ENCODE measurements around the gene ID4.

Gene ID4

GRCh38 chr6:19865178-19865577 lies 28.0 kb downstream of the ID4 start:
- no peak overlapping the region for H3K4me2 ChIP-seq (ENCODE audit: low read length)
- H3K4me1 ChIP-seq (ENCODE audit: control insufficient read depth, insufficient read depth, low read length), result peaks cover 8% of the 10 kb centered on the region
- H3K36me3 ChIP-seq (ENCODE audit: insufficient read depth, low read length), result no peaks in the 10 kb centered on the region
- no peak overlapping the region for H3K4me3 ChIP-seq (ENCODE audit: low read length)
- no peak overlapping the region for H3K9ac ChIP-seq (ENCODE audit: low read depth, low read length)
- no peaks in the 10 kb centered on the region for H3K9me3 ChIP-seq (replicated peaks; ENCODE audit: low read length)
- H3K27me3 ChIP-seq (ENCODE audit: control insufficient read depth, insufficient read depth, low read length), result peaks cover 27% of the 10 kb centered on the region

DNA sequence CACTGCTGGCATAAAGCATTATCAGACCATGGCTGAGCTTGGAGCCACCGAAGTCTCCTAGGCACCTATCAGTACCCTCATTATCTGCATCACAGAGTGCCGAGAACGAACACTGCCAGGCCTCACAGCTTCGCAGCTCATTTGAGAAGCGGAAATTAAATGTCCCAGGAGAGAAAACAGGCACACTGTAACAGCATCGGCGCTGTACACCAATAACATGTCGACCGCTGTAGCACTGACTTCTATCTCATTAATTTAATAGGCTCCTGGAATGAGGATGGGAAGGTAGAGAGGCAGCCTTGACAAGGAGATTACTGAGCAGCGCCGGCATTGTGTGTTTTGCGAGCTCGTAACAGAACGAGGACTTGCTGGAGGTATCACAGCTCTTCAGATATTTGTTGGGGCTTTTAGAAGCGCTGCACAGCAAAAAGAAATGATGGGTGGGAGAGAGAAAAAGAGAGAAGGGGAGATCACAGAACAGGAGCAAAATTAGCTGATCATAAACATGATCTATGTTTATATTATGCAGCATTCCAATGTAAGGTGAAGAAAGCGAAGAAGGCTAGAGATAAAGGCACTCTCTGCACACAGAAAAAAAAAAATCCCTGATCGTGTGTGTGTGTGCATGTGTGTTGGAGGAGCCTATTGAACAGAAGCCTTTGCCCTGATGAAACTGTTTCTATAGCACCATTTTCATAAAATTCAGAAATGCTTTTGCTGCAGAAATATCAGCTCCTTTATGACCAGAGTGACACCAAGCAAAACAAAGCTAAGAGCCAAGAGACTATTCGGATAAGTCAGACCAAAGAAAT lies 29.2 kb downstream of the ID4 start:
- Histone ChIP-seq H3K9me3 (replicated peaks; ENCODE audit: low read length) (no peaks in the 10 kb centered on the region), H3K4me2 (ENCODE audit: low read length) (no peak overlapping the region), H3K4me1 (ENCODE audit: control insufficient read depth, insufficient read depth, low read length) (peaks cover 8% of the 10 kb centered on the region), H3K9ac (ENCODE audit: low read depth, low read length) (no peak overlapping the region), H3K4me3 (ENCODE audit: low read length) (no peak overlapping the region), H3K27me3 (ENCODE audit: control insufficient read depth, insufficient read depth, low read length) (peaks cover 17% of the 10 kb centered on the region), H3K36me3 (ENCODE audit: insufficient read depth, low read length) (no peaks in the 10 kb centered on the region)

DNA sequence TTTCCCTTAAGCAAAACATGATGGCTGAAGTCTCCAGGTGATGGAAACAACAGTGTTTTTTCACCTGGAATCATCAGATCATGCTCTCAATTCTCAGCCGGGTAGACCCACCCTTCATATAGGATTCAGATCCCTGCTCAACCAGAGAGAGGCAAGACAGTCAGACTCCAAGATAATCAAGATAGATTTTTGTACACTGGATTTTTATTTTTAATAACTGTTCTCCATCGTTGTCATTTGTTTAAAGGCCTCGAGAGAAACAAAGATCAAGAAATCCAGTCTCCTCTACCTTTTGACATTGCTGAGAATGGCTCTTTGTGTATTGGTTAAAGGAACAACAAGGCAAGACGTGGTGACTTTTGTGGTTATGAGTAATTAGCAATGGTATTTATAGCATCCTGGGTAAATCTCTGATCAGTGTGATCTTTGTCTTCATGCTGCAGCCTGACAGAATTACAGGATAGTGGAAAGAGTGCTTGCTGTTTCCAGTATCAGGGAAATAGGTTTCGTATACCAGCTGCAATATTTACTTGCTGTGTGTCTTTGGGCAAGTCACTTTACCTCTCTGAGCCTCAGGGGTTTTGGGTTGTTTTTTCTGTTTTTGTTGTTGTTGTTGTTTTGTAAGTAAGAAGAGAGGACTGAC lies 29.9 kb downstream of the ID4 start:
- no peak overlapping the region for H3K9ac ChIP-seq (ENCODE audit: low read depth, low read length)
- H3K4me2 ChIP-seq (ENCODE audit: low read length), result no peak overlapping the region
- H3K4me1 ChIP-seq (ENCODE audit: control insufficient read depth, insufficient read depth, low read length), result peaks cover 8% of the 10 kb centered on the region
- H3K36me3 ChIP-seq (ENCODE audit: insufficient read depth, low read length), result no peaks in the 10 kb centered on the region
- H3K27me3 ChIP-seq (ENCODE audit: control insufficient read depth, insufficient read depth, low read length), result peaks cover 17% of the 10 kb centered on the region
- H3K4me3 ChIP-seq (ENCODE audit: low read length), result no peak overlapping the region
- H3K9me3 ChIP-seq (replicated peaks; ENCODE audit: low read length), result no peaks in the 10 kb centered on the region

GRCh38 chr6:19869464-19869863 lies 32.3 kb downstream of the ID4 start:
- Histone ChIP-seq H3K9me3 (replicated peaks; ENCODE audit: low read length) (no peaks in the 10 kb centered on the region), H3K4me2 (ENCODE audit: low read length) (no peak overlapping the region), H3K4me1 (ENCODE audit: control insufficient read depth, insufficient read depth, low read length) (peaks cover 8% of the 10 kb centered on the region), H3K36me3 (ENCODE audit: insufficient read depth, low read length) (no peaks in the 10 kb centered on the region), H3K4me3 (ENCODE audit: low read length) (no peak overlapping the region), H3K9ac (ENCODE audit: low read depth, low read length) (no peak overlapping the region), H3K27me3 (ENCODE audit: control insufficient read depth, insufficient read depth, low read length) (peaks cover 17% of the 10 kb centered on the region)

DNA sequence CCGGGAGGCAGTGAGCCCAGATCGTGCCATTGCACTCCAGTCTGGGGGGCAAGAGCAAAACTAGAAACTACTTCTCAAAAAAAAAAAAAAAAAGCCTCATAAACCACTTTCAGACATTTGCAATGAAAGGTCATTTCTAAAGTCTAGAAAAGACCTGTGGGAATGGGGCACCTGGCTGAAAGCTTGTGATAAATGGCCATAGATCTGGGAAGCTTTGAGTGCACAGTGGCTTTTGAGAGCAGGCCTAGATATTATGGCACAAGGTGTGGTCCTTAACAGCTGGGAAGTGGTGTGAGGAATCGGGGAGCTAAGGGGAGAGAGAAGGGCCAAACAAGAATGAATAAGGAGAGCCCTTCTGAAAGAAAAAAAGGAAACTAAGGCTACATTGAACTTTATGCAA lies 33.2 kb downstream of the ID4 start:
- no peaks in the 10 kb centered on the region for H3K9me3 ChIP-seq (replicated peaks; ENCODE audit: low read length)
- H3K27me3 ChIP-seq (ENCODE audit: control insufficient read depth, insufficient read depth, low read length), result peaks cover 10% of the 10 kb centered on the region
- no peak overlapping the region for H3K4me2 ChIP-seq (ENCODE audit: low read length)
- H3K36me3 ChIP-seq (ENCODE audit: insufficient read depth, low read length), result no peaks in the 10 kb centered on the region
- H3K4me3 ChIP-seq (ENCODE audit: low read length), result no peak overlapping the region
- peaks cover 8% of the 10 kb centered on the region for H3K4me1 ChIP-seq (ENCODE audit: control insufficient read depth, insufficient read depth, low read length)
- H3K9ac ChIP-seq (ENCODE audit: low read depth, low read length), result no peak overlapping the region

GRCh38 chr6:19873031-19873430 lies 35.9 kb downstream of the ID4 start:
- Histone ChIP-seq H3K9ac (ENCODE audit: low read depth, low read length) (no peak overlapping the region), H3K4me1 (ENCODE audit: control insufficient read depth, insufficient read depth, low read length) (no peaks in the 10 kb centered on the region), H3K4me2 (ENCODE audit: low read length) (no peak overlapping the region)

DNA sequence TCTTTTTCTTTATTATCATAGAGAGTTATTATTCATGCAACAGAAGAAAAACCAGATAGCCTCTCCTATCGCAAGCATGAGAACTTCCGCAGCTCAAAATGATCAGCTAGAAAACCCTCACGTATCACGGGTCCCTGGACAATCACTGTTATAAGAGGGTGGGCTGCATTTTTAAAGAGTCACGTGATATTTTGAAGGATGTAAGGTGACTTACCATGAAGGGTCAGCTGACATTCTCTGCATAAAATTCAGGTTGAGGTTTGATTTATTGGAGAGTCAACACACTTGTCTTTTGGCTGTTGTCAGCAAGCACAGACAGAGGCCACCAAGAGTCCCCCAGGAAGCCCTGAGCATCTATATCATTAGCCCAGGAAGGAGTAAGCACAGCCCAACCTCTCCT lies 39.5 kb downstream of the ID4 start:
- no peak overlapping the region for H3K4me3 ChIP-seq (ENCODE audit: low read length)
- H3K9ac ChIP-seq (ENCODE audit: low read depth, low read length), result no peak overlapping the region
- no peak overlapping the region for H3K4me2 ChIP-seq (ENCODE audit: low read length)
- H3K27me3 ChIP-seq (ENCODE audit: control insufficient read depth, insufficient read depth, low read length), result no peaks in the 10 kb centered on the region
- no peaks in the 10 kb centered on the region for H3K4me1 ChIP-seq (ENCODE audit: control insufficient read depth, insufficient read depth, low read length)
- no peaks in the 10 kb centered on the region for H3K9me3 ChIP-seq (replicated peaks; ENCODE audit: low read length)
- no peaks in the 10 kb centered on the region for H3K36me3 ChIP-seq (ENCODE audit: insufficient read depth, low read length)

More at GRCh38 chr6:19873031-19873430, 35.9 kb downstream of the ID4 start:
- H3K36me3 ChIP-seq (ENCODE audit: insufficient read depth, low read length), result no peaks in the 10 kb centered on the region
- peaks cover 2% of the 10 kb centered on the region for H3K27me3 ChIP-seq (ENCODE audit: control insufficient read depth, insufficient read depth, low read length)
- no peak overlapping the region for H3K4me3 ChIP-seq (ENCODE audit: low read length)
- no peaks in the 10 kb centered on the region for H3K9me3 ChIP-seq (replicated peaks; ENCODE audit: low read length)

GRCh38 chr6:19879663-19880062 lies 42.5 kb downstream of the ID4 start:
- no peak overlapping the region for H3K9ac ChIP-seq (ENCODE audit: low read depth, low read length)
- H3K27me3 ChIP-seq (ENCODE audit: control insufficient read depth, insufficient read depth, low read length), result no peaks in the 10 kb centered on the region
- no peaks in the 10 kb centered on the region for H3K4me1 ChIP-seq (ENCODE audit: control insufficient read depth, insufficient read depth, low read length)

GRCh38 chr6:19880066-19880465 lies 42.9 kb downstream of the ID4 start:
- H3K36me3 ChIP-seq (ENCODE audit: insufficient read depth, low read length), result no peaks in the 10 kb centered on the region
- H3K27me3 ChIP-seq (ENCODE audit: control insufficient read depth, insufficient read depth, low read length), result no peaks in the 10 kb centered on the region
- no peak overlapping the region for H3K4me3 ChIP-seq (ENCODE audit: low read length)

More at GRCh38 chr6:19879663-19880062, 42.5 kb downstream of the ID4 start:
- Histone ChIP-seq H3K4me3 (ENCODE audit: low read length) (no peak overlapping the region), H3K36me3 (ENCODE audit: insufficient read depth, low read length) (no peaks in the 10 kb centered on the region), H3K4me2 (ENCODE audit: low read length) (no peak overlapping the region), H3K9me3 (replicated peaks; ENCODE audit: low read length) (no peaks in the 10 kb centered on the region)

GRCh38 chr6:19891451-19891850 lies 54.3 kb downstream of the ID4 start:
- H3K4me2 ChIP-seq (ENCODE audit: low read length), result no peak overlapping the region
- no peaks in the 10 kb centered on the region for H3K27me3 ChIP-seq (ENCODE audit: control insufficient read depth, insufficient read depth, low read length)
- H3K9ac ChIP-seq (ENCODE audit: low read depth, low read length), result no peak overlapping the region
- H3K36me3 ChIP-seq (ENCODE audit: insufficient read depth, low read length), result no peaks in the 10 kb centered on the region
- H3K4me3 ChIP-seq (ENCODE audit: low read length), result no peak overlapping the region
- H3K4me1 ChIP-seq (ENCODE audit: control insufficient read depth, insufficient read depth, low read length), result no peaks in the 10 kb centered on the region
- H3K9me3 ChIP-seq (replicated peaks; ENCODE audit: low read length), result no peaks in the 10 kb centered on the region

More at GRCh38 chr6:19880066-19880465, 42.9 kb downstream of the ID4 start:
- Histone ChIP-seq H3K9me3 (replicated peaks; ENCODE audit: low read length) (no peaks in the 10 kb centered on the region), H3K4me2 (ENCODE audit: low read length) (no peak overlapping the region), H3K9ac (ENCODE audit: low read depth, low read length) (no peak overlapping the region), H3K4me1 (ENCODE audit: control insufficient read depth, insufficient read depth, low read length) (no peaks in the 10 kb centered on the region)

All from skeletal muscle satellite cell (primary cell).